HuH-7.5 (cell line): ENCODE data around the gene ATP11A.
"Not testable (repeated sequence)": the region's sequence is repeated elsewhere in the genome, so short reads cannot be mapped to it uniquely, and the experiment has no call there.

Experiments used
- DNase-seq: peaks from one replicate; pipeline ENCODE4 v3.0.0; 2011; ENCODE audit warnings: low spot score

ATP11A gene

DNA sequence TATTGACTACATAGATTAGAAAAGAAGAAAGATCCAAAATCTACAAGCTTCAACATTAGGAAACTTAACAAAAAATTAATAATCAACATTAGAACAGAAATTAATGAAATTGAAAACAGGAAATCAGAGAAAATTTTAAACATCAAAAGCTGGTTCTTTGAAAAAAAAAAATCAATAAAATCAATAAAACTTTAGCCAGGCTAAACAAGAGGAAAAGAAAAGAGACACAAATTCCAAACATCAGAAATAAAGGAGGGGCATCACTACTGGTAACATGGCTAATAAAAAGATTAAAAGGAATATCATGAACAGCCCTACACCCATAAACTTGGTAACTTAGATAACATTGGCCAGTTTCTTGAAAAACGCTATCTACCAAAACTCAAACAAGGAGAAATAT is 110.2 kb downstream of the ATP11A start:
- DNase-seq = no peak

DNA sequence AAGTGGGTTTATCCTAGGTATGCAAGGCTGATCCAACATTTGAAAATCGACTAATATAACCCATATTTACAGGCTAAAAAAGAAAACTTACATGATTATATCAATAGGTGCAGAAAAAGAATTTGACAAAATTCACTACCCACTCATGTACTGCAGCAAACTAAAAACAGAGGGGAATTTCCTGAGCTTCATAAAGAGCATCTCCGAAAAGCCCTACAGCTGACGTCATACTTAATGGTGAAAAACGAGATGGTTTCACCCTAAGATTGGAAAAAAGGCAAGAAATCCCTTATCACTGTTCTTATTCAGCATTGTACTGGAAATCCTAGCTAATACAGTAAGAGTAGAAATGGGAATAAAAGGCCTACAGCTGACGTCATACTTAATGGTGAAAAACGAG is 111.0 kb downstream of the ATP11A start:
- DNase-seq = not testable (repeated sequence)

DNA sequence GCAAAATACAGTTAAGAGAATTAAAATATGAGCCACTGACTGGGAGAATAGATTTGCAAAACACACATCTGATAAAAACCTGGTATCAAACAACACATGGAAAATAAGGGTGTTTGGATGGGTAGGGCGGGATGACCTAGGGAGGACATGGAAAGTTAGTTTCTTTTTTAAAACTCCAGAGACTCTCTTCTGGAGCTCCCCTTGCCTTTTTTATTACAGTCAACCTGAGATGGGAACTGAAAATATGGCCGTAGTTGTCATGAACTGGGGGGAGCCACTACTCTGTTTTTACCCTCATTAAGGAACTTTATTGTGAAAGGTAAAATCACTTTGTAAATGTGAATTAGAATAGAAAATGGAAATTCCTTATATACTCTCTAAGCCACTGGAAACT is 113.0 kb downstream of the ATP11A start:
- DNase-seq = no peak

DNA sequence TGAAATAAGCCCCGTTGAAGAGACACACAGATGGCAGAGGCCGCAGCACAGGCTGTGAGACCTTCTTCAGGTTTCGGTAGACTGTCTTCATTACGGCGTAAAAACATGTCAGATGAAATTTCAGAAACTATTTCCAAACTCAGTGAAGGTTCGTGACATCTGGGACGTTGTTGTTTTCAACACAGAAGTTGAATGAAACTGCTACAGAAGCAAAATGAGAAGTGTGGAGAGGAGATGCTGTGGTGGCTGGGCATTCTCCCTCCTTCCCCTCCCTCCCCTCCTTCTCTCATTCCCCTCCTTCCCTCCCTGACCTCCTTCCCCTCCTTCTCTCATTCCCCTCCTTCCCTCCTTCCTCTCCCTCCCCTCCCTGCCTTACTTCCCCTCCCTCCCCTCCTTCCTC is 113.6 kb downstream of the ATP11A start:
- DNase-seq = no peak

DNA sequence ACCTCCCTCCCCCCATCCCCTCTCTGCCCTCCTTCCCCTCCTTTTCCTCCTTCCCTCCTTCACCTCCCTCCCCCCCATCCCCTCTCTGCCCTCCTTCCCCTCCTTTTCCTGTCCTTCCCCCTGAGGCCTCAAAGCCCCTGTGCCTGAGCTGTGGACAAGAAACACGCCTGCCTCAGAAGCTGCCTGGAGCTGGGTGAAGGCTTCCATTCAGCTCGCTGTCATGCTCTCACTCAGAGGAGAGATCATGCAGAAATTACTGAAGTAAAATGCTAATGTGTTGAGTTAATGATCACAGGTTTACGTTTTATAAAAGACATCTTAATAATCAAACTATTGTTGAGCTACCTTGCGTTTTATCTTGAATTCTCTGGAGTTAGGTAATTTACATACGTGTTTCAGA is 114.5 kb downstream of the ATP11A start:
- DNase-seq = no peak

DNA sequence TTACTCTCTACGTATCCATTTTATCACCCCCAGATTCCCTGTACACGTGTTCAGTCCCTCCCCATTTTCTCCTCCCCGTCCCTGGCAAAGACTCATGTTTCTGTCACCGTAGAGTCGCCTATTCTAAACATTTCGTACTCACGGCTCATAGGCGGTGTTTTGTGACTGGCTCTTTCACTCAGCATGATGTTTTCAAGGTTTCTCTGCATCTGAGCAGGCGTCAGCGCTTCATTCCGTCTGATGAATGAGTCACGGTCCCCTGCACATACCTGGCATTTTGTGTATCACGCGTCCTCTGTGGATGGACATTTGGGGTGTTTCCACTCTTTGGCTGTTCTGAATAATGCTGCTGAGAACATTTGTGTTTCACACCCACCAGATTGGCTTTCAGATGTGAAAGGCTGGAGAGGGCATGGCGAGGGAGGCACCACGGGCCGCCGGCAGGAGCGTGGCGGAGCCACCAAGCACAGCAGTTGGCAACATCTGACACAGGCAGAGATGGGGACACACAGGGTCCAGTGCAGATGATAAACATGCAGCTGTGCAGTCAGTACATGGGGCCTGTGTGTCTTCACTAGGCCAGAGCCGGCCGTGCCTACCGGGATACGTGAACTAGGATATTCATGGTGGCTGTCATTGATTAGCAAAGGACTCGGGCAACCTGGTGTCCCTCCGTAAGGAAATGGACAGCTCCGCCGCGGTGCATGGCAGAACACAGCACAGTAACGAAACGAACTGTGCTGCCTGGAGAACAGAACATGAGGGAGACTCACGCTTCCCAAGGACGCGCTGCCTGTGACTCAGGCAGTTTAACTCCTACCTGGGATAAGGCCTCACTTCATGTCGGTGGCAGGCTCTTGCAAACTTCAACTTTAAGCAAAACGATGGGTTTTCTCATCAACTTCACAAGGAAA is 117.2 kb downstream of the ATP11A start:
- DNase-seq = no peak

DNA sequence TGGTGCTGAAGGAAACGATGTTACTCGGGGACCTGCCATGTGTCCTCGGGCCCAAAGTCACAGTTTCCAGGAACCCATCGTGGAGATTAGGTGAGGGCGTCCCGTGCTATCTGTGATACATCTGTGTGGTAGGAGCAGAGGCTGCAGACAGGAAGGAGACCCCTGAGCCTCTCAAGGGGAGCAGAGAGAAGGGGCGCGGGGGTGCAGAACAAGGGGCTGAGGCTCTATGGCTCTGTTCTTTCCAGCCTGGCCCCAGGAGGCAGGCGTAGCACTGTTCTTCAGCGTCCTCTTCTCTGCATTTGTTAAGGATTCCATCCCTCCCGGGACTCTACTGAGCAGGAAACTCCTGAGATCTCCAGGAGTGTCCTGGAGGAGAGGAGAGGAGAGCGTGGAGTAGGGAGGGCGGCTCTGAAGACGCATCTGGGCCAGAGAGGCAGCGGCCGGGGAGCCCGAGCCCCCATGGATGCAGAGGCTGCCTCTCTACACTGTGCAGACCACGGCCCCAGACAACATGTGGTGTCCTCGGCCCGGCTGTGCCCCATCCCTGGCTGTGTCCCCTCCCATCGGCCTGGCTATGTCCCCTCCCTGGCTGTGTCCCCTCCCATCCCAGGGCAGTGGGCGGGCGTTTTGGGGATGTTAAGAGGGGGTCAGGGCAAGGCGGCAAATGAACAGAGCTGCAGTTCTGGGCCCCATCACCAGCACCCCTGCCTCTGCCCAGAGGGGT is 118.0 kb downstream of the ATP11A start:
- DNase-seq = no peak

DNA sequence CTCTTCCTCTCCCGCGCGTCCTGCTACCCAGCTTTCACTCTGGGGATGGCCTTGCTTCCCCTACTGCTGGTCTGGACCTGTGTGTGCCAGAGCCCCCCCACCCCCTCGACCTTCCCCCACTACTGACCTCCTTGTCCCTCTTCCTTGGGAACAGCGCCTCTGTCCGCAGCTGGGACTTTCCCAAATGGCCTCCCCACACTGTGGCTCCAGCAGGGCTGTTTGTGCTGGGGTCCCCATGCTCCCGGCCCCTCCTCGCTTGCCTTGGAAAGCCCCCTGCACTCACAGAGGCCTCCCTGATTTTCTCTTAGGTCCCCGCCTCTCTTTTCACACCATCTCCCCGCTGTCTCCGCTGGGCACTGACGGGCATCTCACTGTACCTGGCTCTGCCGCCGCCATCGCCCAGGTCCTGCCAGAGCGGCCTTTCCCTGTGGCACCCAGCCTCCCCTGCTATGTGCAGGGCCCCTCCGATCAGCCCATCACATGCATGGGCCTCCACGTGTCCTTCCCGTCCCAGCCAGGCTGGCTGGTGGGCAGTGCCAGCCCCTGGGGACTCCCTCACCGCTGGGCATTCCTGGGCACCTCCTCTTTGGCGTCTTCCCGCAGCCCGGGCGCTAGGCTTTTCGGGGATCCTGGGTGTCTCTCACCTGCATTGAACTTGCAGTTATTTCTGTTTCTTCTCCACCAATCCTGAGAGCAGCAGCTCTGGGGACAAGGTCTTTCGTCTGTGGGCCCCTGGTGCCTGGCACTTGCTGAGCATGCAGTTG is 118.7 kb downstream of the ATP11A start:
- no peak for DNase-seq

DNA sequence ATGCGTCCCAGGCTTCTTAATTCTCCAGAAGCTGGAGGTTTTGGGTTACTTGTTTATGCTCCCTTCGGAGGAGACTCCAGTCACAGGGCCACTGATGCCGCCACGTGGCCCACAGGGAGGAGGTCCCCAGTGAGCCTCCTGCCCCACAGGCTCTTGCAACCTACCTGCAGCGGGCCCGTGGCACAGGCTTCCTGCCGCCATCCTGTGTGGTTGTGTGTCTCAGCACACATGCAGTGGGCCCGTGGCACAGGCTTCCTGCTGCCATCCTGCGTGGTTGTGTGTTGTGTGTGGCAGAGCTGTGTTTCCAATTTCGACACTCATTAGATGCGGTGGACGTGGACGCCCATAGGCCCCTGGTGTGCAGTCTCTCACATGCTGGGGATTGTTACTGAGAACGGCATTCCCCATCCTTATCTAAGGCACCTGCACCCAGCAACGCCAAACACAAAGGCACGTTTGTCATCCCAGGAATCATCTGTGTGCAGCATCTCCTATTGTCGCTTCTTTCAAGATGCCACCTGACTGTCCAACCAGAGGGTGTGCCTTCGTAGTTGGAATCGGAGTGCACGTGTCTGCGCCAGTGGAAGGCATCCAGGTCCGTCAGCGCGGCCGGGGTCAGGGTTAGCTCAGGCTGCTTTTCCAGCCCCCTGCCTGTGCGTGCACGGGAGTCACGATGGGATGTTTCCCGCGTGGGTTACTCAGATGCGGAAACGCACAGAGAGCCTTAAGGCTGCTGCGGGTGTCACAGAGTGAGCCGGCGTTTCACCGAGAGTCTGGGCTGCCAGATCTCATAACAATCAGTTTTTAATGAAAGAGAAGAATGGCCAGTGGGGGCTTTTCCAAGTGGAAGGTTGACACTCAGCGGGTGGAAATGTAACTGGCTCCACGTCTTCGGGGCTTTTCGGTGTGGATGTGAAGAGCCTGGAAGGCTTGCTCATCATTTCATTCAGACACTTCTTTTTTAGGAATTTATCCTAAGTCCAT is 119.8 kb downstream of the ATP11A start:
- no peak for DNase-seq

DNA sequence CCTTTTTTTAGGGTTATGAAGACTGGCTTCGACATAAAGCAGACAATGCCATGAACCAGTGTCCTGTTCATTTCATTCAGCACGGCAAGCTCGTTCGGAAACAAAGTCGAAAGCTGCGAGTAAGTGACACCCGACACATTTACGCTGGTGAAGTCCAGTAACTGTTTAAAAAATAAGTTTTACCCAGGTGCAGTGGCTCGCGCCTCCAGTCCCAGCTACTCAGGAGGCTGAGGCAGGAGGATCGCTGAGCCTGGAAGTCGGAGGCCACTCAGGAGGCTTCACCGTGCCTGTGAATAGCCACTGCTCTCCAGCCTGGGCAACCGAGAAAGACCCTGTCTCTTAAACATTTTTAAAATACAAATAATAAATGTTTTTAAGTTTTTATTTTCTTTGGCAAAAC is 120.8 kb downstream of the ATP11A start:
- DNase-seq = no peak

DNA sequence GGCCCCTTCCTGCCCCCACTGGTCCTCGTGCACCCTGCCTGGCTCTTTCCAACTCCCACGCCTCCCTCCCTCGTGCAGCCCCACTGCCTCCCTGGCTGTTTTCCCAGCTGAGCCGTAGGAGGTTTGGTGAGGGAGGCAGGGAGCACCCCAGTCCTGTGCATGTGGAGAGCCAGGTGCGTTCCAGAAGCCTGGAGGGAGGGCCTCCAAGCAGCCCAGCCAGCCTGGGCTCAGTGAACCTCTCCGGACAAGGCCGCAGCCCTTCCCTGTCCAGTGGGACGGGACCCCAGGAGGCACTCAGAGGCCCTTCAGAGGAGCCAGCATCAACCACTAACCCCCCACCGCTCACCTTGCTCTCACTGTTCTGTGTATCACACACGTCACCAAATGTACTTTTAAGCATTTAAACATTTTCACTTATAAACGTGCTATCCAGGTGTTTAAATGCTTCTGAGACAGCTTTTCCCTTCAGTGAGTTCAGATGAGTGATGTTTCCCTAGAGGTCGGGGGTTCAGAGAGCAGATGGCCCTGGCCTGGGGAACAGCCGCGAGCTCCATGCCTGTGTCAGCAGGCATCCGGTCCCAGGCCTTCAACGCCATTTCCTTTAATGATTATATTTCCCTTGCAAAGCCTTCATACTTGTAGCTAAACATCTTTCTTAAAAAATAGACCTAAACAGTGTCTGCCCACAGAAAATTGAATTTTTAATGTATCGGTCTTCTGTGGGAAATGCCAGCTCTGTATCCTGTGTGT is 122.6 kb downstream of the ATP11A start:
- DNase-seq = no peak

DNA sequence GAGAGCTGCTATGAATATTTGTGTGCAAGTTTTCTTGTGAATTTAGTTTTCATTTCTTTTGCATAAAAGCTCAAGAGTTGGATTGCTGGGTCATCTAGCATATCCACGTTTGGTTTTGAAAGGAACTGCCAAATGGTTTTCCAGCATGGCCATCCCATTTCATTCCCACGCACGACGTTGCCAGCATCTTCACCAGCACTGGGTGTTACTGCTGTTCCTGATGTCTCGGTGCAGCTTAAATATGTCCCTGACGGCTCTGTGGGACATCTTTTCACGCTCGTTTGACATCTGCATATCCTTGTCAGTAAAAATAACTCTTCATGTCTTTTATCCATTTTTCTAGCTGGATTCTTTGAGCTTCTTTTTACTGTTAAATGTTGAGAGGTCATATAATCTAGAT is 123.7 kb downstream of the ATP11A start:
- no peak for DNase-seq

DNA sequence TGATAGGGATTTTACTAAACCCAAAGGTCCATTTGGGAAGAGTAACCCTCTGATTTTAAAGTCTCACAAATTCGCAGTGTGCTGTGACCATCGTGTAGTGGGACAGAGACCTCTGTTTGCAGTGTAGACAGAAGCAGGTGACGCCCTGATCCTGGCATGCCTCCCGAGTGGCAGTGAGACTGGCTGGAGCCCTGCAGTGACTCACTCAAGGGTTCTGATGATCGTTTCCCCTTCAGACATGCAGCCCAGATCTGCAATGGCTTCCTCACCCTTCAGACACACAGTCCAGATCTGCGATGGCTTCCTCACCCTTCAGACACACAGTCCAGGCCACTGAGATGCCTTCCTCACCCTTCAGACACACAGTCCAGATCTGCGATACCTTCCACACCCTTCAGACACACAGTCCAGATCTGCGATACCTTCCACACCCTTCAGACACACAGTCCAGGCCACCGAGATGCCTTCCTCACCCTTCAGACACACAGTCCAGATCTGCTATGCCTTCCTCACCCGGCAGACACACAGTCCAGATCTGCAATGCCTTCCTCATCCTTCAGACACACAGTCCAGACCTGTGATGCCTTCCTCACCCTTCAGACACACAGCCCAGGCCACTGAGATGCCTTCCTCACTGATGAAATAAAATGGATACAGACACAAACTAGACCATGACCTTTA is 125.2 kb downstream of the ATP11A start:
- no peak for DNase-seq

DNA sequence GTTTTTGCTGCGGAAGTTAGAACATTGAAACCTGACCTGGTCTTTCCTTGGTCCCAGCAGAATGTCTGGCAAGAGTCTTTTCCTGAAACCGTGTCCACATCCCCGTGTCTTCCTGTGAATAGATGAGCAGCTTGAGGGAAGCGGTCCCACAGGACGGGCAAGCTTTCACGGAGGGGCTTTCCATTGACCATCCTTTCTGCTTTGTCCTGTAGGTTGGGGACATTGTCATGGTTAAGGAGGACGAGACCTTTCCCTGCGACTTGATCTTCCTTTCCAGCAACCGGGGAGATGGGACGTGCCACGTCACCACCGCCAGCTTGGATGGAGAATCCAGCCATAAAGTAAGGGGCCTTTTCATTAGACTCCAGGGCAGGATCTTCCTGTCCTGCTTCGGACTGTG is 126.0 kb downstream of the ATP11A start:
- no peak for DNase-seq

DNA sequence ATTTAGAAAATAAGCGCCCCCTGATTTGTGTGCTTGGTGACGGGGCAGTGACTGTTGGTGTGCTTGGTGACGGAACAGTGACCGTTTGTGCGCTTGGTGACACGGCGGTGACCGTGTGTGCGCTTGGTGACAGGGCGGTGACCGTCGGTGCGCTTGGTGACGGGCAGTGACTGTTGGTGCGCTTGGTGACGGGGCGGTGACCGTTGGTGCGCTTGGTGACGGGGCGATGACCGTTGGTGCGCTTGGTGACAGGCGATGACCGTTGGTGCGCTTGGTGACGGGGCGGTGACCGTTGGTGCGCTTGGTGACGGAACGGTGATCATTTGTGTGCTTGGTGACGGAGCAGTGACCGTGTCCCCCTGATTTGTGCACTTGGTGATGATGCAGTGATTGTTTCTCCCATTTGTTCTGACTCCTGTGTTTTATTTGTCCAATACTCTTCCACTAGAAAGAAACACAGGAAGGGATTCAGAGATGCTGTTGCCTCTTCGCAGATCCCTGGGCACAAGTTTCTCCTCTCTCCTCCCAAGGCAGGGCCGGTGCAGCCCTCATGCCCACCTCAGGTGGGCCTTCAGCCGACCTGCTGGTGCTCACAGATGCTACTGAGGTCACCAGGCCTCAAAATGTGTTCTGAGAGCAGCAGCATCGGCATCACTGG is 128.3 kb downstream of the ATP11A start:
- no peak for DNase-seq

DNA sequence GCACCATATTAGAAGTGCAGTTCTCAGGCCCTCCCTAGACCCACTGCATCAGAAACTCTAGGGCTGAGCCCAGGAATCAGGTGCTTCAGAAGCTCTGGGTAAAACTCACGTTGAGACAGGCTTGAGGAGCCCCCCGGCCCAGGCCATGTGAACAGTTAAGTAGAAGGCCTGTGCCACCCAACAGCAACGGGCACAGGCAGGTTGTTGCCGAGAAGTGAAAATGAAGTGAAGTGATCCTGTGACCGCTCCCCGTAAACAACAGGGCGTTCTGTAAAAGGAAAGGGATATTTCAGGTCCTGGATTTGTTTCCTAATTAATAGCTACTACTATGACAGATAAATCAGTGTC is 128.8 kb downstream of the ATP11A start:
- DNase-seq = no peak

DNA sequence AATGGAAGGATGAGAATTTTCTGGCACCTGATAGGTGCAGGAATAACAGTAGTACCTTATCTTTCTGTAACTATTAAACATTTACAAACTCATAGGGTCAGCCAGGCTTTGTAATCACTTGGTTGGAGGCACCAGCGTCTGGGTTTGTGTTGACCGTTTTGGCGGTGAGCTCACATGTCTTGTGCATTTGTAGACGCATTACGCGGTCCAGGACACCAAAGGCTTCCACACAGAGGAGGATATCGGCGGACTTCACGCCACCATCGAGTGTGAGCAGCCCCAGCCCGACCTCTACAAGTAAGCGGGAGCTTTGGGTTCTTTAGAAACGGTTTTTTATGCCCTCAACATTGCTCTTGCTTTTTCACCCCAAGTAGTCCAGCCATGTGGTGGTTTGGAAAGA is 129.3 kb downstream of the ATP11A start:
- DNase-seq = no peak

DNA sequence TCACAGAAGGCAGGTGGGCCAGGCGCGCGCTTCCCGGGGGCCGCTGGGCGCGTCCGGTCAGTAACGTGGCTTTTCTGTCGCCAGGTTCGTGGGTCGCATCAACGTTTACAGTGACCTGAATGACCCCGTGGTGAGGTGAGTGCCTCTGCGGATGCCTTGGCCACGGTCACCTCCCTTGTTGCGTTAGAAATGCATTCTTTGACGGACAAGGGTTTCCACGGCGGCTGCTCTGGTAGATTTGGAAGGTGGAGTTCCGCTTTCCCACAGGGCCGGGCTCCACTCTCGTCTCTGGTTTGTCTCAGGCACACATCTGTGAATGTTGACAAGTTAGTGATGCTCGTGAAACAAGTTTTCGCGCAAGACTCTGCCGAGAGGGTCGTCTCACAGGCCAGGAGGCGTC is 130.0 kb downstream of the ATP11A start:
- no peak for DNase-seq

DNA sequence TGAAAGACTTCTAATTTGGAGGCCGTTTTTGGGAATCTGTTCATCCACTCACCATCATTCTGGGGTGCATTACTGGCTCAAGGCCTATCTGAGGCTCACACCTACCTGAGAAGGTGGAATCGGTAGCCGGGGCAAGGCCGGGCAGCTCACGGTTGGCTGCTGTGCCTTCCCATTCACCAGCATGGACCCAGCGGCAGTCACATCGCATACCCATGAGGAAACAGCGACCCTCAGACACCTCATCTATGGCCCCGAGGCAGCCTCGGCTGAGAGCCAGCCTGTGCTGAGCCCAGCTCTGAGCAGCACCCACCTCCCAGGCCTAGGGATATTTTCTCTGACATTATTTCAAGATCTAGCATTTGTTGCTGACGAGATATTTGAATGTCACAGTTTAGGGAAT is 130.5 kb downstream of the ATP11A start:
- DNase-seq = no peak
